B cell (primary cell): ENCODE results near the gene ISG20L2.

Experiments
- EZH2 ChIP-seq: IDR thresholded peaks from 2 replicates; pipeline ENCODE4 v1.6.1; 2012; ENCODE audit warnings: borderline replicate concordance, low read depth, mild to moderate bottlenecking, moderate library complexity, low read length; ENCODE audit not compliant: insufficient read depth, poor library complexity, severe bottlenecking
- TF ChIP-seq, protein P1 (sequence below): fragments of 200-600 bp; IDR thresholded peaks from one replicate; pipeline ENCODE4 v1.8.0; 2022; ENCODE audit warnings: antibody characterized with exemption, mild to moderate bottlenecking

- TF ChIP-seq, protein P1, sequence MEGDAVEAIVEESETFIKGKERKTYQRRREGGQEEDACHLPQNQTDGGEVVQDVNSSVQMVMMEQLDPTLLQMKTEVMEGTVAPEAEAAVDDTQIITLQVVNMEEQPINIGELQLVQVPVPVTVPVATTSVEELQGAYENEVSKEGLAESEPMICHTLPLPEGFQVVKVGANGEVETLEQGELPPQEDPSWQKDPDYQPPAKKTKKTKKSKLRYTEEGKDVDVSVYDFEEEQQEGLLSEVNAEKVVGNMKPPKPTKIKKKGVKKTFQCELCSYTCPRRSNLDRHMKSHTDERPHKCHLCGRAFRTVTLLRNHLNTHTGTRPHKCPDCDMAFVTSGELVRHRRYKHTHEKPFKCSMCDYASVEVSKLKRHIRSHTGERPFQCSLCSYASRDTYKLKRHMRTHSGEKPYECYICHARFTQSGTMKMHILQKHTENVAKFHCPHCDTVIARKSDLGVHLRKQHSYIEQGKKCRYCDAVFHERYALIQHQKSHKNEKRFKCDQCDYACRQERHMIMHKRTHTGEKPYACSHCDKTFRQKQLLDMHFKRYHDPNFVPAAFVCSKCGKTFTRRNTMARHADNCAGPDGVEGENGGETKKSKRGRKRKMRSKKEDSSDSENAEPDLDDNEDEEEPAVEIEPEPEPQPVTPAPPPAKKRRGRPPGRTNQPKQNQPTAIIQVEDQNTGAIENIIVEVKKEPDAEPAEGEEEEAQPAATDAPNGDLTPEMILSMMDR, result no peak
- no peak for TF ChIP-seq EZH2
Measured at GRCh38 chr1:156744786-156745419, 16.3 kb upstream of the ISG20L2 start.
